ENCODE results near the gene CASS4.
"Not testable (repeated sequence)": the region's sequence is repeated elsewhere in the genome, so short reads cannot be mapped to it uniquely, and the experiment has no call there.

CASS4 gene, protein sequence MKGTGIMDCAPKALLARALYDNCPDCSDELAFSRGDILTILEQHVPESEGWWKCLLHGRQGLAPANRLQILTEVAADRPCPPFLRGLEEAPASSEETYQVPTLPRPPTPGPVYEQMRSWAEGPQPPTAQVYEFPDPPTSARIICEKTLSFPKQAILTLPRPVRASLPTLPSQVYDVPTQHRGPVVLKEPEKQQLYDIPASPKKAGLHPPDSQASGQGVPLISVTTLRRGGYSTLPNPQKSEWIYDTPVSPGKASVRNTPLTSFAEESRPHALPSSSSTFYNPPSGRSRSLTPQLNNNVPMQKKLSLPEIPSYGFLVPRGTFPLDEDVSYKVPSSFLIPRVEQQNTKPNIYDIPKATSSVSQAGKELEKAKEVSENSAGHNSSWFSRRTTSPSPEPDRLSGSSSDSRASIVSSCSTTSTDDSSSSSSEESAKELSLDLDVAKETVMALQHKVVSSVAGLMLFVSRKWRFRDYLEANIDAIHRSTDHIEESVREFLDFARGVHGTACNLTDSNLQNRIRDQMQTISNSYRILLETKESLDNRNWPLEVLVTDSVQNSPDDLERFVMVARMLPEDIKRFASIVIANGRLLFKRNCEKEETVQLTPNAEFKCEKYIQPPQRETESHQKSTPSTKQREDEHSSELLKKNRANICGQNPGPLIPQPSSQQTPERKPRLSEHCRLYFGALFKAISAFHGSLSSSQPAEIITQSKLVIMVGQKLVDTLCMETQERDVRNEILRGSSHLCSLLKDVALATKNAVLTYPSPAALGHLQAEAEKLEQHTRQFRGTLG
- total RNA-seq, result 3.2 to 23.2 (median 14.4) reads per million in 3 experiments

DNA sequence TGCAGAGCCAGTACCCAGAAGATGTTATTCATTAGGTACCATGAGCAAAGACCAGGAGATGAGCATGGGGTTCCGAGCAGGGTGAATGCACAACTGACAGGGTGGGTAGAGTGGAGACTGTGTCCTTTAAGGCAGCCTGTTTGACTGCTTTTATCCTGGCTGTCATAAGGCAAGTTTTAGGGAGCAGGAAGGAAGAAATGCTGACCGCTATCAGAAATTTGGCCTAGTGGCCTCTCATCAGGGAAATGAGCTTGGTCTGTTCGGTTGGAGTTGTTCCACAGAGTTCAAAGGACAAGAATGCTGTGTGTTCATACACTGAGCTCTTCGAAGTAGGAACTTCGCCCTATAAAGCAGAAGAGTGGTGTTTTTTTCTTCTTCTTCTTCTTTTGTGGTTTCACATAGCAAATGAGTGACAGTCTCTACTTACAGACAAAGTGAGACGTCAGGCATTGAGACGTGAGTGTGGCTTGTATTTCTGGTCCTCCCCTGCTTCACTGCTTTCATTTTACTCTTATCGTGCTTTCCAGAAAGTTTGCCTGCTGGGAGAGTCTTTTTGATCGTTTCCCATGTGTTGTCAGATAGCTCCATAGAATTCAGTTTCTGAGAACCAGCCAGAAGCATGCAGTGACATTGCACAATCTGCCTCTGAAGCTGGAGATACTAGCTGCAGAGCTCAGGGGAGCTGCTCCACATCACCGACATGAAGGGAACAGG, at the start of gene CASS4:
Gene CASS4 (plus strand): TSS at position 502 of the 714 bp plus-strand sequence. CDS start 199 bp downstream, at position 701.
- peak; percentile 69 for DNase-seq

DNA sequence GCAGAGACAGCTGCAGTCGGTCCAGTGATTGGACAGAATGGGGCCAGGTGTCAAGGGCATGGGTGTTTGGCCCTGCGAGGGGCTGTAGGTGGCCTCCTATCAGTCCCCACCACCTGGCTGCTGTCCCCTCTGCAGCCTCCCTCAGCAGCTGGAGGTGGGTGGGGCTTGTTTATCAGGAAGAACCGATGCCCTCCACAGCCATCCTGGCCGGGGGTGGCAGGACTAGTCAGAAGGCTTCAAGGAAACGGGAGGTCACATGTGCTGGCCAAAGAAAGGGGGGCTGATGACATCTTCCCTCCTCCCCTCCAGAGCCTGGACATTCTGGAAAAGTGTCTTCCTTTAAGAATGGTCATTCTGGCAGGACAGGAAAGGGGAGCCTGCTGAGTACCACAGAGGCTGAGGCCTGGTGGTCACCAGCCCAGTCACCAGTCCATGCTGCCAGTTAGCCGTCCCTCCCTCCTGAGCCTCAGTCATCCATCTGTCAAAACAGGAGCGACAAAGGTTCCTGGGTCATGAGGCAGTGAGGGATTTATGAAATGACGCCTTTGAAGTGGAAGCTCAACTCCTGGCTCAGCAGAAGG, 49.1 kb upstream of the CASS4 start:
- no peak for DNase-seq

DNA sequence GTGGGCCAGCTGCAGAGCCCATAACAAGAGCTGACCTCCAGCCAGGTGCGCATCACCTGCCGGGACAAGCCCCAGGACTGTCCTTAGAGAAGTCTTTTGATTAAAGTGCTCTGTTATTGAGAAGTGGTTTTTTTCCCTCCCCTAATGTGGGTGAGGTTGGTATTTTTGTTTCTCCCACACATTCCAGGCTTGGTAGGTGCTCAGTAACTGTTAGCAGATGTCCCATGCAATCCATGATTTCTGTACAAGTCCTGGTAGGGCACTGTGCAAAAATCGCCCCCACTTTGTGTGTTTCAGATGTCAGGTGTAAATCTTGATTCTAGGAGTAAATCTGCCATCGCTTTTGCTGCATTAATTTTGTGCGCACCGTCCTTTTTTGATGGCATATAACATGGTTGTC, 48.6 kb upstream of the CASS4 start:
- no peak for DNase-seq

DNA sequence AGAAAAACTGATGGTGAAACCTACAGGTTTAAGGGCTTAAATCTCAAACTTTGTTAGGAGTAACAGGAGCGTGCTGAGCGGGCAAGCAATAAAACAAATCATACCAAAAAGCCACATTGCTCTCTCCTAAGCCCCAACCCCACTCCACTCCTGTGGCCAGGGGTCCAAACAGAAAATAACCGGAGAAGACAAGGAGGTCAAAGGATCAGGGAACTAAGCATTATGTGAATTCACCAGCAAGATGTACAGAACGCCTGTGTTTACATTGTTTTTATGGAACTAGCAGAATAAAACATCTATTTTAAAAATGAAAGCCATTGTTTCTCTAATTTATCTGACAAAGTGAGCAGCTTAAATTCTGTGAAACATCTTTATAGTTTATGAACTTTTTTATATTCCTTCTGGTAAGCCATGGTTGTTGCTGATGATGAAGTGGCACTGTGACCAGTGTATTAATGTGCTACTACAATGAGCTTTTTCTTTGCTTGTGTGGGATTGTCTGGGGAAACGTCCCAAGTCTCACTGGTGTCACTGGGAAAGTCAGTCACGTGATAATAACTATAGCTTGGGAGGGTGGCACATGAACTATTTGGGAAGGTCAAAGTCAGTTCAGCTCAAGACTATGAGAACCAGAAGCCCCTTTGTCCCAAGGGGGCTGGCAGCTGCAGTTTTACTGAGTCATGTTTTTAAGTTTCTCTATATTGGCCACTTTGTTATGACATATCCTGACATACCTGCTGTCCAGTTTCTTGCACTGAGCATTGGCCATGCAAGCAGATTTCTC, 43.5 kb upstream of the CASS4 start:
- no peak for DNase-seq

DNA sequence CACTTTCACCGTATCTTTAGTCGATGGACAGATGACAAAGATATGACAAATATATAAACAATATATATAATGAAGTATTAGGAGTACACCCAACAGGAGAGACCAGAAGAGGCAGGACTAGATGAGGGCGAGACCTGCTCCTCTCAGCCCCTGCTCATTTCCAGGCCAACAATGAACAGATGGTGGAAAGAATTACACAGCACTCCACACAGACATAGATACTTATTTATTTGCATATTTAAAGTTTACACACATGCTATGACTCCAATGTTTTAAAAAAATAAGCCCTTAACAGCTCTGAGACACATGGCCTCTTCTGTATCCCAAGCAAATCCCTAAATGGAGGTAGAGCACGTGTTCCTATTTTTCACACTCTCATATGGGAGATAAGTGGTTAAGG, 42.9 kb upstream of the CASS4 start:
- DNase-seq, result no peak

DNA sequence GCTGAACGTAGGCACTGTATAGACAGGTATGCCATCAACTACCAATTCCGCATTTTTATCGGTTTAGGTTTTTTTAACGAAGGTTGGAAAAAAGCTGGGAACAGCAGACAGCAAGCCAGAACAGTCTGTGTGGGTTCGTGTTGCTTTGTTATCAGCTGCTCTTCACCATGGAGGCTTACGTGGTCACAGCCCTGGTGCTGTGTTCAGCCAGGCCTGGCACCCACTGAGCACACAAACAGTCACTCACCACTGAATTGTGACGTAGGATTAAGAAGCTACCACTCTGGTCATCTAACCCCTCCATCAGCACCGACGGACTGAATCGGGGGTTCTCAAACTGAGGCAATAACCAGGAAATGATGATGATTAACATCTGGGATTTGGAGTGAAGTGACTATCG, 40.1 kb upstream of the CASS4 start:
- DNase-seq, result no peak

DNA sequence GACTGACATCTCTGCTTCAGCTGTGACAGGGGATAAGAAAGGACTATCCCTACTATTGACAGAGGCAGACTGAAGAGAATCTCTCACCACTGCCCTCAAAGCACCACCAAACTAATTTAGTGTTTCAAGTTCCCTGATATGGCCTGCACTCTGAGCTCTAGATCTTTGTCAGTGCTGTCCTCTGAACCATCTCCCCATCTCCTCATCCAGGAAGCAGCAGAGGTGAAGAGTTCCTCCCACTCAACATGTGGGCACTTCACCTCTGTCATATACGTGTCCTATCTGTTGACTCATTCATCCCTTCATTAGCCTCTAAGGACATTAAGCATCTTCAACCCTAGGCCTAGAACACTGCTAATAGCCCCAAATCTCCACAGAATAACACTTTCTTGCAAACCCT, 39.2 kb upstream of the CASS4 start:
- no peak for DNase-seq

DNA sequence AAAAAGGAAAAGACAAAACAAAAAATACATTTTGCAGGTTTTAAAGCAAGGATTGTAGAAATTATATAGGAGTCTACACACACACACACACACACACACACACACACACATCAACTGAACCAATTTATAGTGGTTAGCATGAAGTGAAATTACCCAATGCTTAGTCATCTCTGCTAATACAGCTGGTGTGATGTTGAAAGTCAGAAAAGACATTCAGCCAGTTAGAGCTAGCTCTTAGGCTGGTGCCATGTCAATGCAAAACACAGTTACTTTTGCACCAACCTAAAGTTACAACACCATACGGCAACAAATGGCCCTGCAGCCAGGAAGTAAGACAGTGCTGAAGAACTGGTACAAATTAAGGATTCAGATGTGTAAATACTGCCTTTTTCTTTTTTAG, 38.1 kb upstream of the CASS4 start:
- no peak for DNase-seq

DNA sequence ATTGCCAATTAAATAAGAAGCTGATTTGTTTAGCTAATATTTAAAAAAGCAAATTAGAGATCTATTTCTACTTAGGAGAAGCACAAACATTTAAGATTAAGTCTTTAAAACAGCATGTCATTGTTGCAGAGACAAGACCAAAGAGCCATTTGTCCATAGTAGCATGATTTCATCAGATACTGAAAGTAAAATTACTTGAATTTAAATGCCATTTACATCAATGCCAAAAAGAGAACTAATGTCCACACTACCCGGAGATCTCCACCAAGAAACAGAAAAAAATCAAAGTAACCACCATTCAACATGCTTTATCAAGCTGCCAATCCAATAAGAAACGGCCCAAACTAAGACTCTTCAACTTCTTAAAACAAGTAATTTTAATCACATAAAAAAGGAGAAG, 35.7 kb upstream of the CASS4 start:
- no peak for DNase-seq

DNA sequence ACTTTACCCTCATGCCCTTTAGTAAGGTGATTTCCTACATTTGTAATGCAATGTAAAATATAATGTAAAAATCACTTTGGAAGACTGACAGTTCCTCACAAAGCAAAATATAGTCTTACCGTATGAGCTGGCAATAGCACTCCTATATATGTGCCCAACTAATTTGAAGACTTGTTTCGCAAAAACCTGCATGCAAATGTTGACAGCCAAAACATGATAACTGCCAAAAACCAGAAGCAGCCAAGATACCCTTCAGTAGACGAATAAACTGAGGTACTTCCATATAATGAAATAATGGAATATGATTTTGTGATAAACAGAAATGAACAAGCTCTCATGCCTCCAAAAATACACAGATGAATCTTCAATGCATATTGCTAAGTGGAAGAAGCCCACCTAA, 33.7 kb upstream of the CASS4 start:
- no peak for DNase-seq

DNA sequence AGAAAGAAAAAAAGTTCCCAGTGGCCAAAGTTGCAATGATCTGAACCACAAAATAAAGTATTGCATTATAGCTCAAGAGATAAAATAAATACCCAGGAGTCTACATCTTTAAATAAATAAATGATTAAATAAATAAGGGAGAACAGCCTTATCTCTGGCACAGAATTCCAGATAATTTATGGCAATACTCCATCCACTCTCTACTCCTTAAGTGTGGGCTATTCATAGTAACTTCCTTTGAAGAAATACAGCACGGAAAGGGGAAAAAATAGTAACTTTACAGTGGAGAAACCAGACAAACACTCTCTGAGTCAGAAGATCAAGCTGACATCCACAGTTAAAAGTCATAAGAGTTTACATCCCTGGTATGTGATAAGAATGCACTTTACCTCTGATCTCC, 31.7 kb upstream of the CASS4 start:
- no peak for DNase-seq

DNA sequence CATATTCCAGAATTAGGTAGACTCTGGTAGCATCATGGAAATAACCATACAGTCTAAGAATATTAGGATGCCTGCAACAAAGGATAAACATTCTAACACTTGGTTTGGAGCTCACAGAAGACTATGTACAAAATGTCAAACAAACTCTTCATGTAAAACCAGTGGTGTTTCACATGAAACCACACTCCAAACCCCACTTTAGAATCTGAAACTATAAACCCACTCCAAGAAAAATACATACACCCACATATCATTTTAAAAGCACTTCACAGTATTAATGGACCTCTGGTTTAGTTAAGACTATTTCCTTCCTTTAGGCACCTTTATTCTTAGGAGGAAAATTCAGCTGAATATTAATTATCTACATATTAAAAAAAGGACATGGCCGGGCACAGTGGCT, 30.6 kb upstream of the CASS4 start:
- no peak for DNase-seq

DNA sequence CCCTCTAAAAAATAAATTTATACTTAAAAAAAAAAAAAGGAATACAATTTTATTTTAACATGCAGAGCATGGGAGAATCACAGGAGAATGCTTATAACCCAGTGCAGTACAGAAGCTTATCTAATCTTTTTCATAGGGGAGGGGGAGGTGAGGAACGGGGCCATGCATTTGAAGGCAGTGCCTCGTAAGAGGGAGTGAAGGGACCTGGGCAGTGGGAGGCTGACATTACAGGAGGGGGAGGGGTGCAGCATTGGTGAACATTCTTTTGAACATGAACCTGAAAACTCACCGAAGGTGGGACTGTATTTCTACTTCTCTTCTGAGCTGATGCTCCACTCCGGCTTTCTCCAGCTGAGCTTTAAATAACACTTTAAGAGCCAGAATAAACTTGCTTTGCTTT, 29.4 kb upstream of the CASS4 start:
- DNase-seq, result no peak

DNA sequence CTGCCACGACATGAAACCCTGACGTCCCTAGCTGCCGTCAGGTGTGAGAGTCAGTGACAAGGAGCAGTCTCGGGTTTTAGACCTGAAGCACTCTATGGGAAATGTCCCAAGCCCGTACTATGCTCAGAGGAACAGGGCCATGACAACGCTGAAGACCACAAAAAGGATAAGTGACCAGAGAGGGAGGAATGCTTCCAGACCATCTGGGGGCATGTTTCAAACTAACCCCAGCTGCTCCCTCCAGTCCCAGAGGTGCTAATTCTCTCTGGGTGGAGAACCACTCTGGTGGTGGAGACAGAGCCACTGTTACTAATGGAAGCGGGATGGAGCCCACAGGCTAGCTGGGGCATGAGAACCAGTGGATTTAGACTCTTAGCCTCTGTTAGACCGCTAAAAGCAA, 28.7 kb upstream of the CASS4 start:
- no peak for DNase-seq

DNA sequence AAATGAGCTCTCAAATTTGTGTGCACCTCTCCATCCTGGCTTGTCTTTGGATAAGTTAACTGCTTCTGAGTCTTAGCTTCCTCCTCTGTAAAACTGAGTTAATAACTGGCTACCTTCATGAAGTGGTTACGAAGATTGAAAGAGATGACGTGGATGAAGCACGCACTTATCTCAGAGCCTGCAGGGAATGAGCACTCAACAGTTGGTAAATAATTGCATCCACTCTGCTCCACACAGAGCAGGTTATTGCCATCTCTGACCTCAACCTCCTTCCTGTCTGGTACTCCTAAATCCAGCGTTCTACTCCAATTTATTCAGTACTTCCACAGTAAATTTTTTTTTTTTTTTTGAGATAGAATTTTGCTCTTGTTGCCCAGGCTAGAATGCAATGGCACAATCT, 26.9 kb upstream of the CASS4 start:
- no peak for DNase-seq

DNA sequence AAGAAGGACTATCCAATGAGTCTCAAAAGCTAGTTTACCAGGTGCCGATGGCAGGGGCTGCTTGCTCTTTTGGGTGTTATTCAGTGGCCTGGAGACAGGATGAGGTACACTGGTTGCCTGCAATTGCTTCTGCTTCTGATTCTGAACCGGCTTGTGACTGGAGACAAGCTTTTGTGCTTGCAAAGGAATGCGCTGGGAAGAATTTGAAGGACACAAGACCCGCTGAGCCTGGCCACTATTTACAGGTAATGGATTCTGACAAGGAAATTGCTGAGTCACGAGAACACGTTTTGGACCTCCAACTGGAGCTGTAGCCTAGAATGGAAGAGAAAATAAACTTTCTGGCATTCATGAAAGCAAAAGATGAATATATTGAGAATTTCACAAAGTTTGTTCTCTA, 25.8 kb upstream of the CASS4 start:
- no peak for DNase-seq

DNA sequence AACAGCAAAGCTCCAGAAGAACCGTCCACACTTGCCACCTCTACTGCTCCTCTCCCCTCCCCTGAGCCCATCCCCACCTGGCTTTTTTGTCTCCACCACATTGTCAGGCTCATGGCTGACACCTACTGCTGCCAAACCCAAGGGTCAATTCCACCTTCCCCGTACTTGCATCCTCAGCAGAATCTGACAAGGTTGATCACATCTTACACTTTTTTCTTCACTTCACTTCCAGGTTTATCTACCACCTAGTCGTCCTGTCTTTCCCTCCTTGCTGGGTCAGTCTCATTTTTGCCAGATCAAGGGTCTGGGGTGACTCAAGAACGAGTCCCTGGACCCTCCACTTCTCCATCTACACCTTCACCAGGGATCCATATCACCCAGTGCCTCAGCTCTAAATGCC, 23.2 kb upstream of the CASS4 start:
- no peak for DNase-seq

DNA sequence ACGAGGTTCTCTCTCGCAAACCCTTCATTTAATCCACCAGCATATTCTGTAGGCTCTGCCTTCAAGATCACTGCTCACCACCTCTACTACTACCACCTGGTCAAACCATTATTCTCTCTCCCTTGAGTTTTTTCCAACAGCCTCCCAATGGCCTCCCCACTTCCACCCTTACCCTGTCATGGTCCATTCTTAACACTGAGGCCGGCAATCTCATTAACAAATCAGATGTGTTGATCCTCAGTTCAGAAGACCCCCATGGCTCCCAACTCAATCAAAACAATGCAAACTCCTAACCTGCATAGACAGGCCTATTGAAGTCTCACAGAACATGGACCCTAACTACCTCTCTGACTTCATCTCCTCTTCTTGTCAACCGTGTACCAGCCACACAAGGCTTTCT, 22.3 kb upstream of the CASS4 start:
- DNase-seq, result no peak

DNA sequence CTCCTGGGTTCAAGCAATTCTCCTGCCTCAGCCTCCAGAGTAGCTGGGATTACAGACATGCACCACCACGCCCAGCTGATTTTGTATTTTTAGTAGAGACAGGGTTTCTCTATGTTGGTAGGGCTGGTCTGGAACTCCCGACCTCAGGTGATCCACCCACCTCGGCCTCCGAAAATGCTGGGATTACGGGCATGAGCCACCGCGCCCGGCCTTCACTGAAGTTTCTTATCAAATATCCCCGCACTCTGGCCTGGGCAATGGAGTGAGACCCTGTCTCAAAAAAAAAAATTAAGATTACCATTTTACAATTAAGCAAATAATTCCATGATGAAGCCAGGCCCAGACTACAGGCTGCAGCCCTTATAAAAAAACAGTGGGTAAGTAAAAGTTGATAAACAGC, 21.7 kb upstream of the CASS4 start:
- not testable (repeated sequence) for DNase-seq

DNA sequence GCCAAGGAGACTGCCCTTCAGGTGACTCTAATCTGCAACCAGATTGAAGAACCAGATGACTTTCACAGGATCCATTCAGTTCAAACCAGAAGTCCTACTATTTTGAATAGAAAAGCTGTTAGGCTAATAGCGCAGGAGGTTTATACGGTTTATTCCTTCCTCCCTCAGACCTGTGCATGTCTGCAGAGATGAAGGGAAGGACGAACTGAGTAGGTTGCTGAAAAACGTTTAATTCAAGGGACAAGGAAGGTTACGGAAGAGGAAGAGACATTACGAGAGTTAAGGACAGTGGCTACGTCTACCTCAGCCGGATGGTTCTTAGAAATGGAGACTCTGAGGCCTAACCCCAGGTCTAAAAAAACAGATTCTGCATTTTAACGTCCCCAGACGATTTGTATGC, 21.0 kb upstream of the CASS4 start:
- no peak for DNase-seq

DNA sequence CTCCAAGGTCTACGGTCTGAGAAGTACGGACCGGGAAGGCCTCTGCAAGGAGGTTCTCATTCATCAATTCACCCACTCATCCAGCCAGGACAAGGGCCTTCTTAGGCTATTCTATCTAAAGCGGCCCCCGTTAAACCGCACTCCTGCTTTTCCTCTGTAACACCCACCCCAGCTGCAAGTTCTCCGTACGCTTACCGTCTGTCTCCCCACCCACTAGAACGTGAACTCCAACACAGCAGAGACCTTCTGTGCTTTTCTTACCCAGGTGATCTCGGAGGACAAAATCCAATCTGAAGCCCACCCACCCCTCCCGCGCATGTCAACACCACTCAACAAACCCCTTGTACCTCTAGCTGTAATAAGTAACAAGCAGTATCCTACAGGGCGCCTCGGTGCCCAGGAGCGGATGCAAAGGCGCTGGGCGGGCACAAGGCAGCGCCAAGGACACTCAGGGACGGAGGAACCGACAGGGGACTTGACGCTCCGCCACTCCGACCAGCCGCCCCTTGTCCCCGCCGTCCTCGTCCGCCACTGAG, 20.4 kb upstream of the CASS4 start:
- no peak for DNase-seq

Data from central memory CD4-positive, alpha-beta T cell (primary cell).